ENCODE measurements around the gene ZBTB49.

GRCh38 chr4:4341861-4342650, 52.0 kb downstream of the ZBTB49 start:
- TF ChIP-seq CTCF (IDR thresholded peaks at IDR 0.05), result no peak
- TF ChIP-seq POLR2A (IDR thresholded peaks at IDR 0.05), result no peak
